Measurements from ENCODE around the gene KIF5A. TPM values are rescaled to one million over a fixed set of nuclear protein-coding genes. Genes with fewer than 3 reads are reported as not detected.
"Not testable (repeated sequence)": the region's sequence is repeated elsewhere in the genome, so short reads cannot be mapped to it uniquely, and the experiment has no call there.

Gene KIF5A
- total RNA-seq, 2 donors from 2014 or later, result 2.3 to 4.5 TPM

- Mint-ChIP-seq H3K27me3 (ENCODE audit: insufficient read depth) (no peaks in the 10 kb centered on the region), H3K36me3 (ENCODE audit: low read depth) (peaks cover 64% of the 10 kb centered on the region), H3K27ac (peak overlapping the region; percentile 79), H3K9me3 (no peaks in the 10 kb centered on the region), H3K4me1 (peaks cover 45% of the 10 kb centered on the region), H3K4me3 (no peak overlapping the region)
- Histone ChIP-seq H3K27ac (ENCODE audit: low read depth, low read length) (no peak overlapping the region), H3K9me3 (ENCODE audit: control insufficient read depth, low read length) (no peaks in the 10 kb centered on the region), H3K36me3 (ENCODE audit: control insufficient read depth, insufficient read depth, low read length) (peaks cover 69% of the 10 kb centered on the region), H3K9ac (ENCODE audit: extremely low read depth, low read length, poor library complexity, severe bottlenecking) (no peak overlapping the region), H3K4me3 (ENCODE audit: low read length) (no peak overlapping the region), H3K4me1 (ENCODE audit: control insufficient read depth, insufficient read depth, low read length) (peaks cover 14% of the 10 kb centered on the region), H3K27me3 (ENCODE audit: control insufficient read depth, insufficient read depth, low read length, poor library complexity, severe bottlenecking) (no peaks in the 10 kb centered on the region)
- DNase-seq, result no peak
- 90 to 97% methylated on average over 1 of the region's 1 CpG for WGBS, 2 experiments (ENCODE audit: insufficient coverage in 1 of 2, insufficient read length in 1 of 2)
- TF ChIP-seq, protein P1, sequence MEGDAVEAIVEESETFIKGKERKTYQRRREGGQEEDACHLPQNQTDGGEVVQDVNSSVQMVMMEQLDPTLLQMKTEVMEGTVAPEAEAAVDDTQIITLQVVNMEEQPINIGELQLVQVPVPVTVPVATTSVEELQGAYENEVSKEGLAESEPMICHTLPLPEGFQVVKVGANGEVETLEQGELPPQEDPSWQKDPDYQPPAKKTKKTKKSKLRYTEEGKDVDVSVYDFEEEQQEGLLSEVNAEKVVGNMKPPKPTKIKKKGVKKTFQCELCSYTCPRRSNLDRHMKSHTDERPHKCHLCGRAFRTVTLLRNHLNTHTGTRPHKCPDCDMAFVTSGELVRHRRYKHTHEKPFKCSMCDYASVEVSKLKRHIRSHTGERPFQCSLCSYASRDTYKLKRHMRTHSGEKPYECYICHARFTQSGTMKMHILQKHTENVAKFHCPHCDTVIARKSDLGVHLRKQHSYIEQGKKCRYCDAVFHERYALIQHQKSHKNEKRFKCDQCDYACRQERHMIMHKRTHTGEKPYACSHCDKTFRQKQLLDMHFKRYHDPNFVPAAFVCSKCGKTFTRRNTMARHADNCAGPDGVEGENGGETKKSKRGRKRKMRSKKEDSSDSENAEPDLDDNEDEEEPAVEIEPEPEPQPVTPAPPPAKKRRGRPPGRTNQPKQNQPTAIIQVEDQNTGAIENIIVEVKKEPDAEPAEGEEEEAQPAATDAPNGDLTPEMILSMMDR (conservative IDR thresholded peaks at IDR 0.05), result no peak
Observed at GRCh38 chr12:57517187-57517586, 32.7 kb upstream of the KIF5A start.

DNA sequence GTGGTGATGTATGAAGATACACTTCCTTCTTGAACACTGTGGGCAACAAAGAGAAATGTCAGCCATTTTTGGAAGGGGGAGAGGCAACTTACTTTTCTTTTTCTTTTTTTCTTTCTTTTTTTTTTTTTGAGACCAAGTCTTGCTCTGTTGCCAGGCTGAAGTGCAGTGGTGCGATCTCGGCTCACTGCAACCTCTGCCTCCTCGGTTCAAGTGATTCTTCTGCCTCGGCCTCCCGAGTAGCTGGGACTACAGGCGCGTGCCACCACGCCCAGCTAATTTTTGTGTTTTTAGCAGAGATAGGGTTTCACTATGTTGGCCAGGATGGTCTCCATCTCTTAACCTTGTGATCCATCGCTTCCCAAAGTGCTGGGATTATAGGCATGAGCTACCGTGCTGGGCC is 32.1 kb upstream of the KIF5A start:
- H3K27ac ChIP-seq (ENCODE audit: low read depth, low read length); H3K9me3 Mint-ChIP-seq; H3K27me3 Mint-ChIP-seq (ENCODE audit: insufficient read depth); H3K4me3 Mint-ChIP-seq; DNase-seq; H3K27me3 ChIP-seq (ENCODE audit: control insufficient read depth, insufficient read depth, low read length, poor library complexity, severe bottlenecking); H3K9me3 ChIP-seq (ENCODE audit: control insufficient read depth, low read length); H3K9ac ChIP-seq (ENCODE audit: extremely low read depth, low read length, poor library complexity, severe bottlenecking): not testable (repeated sequence)
- Histone ChIP-seq H3K36me3 (ENCODE audit: control insufficient read depth, insufficient read depth, low read length) (peaks cover 64% of the 10 kb centered on the region), H3K4me3 (ENCODE audit: low read length) (peak overlapping the region; percentile 96), H3K4me1 (ENCODE audit: control insufficient read depth, insufficient read depth, low read length) (peaks cover 14% of the 10 kb centered on the region)
- WGBS, 2 experiments (ENCODE audit: insufficient coverage in 1 of 2, insufficient read length in 1 of 2), result 92 to 94% methylated on average over 7 to 10 of the region's 10 CpGs
- H3K4me1 Mint-ChIP-seq, result peaks cover 45% of the 10 kb centered on the region
- H3K36me3 Mint-ChIP-seq (ENCODE audit: low read depth), result peaks cover 59% of the 10 kb centered on the region
- peak overlapping the region; percentile 79 for H3K27ac Mint-ChIP-seq

DNA sequence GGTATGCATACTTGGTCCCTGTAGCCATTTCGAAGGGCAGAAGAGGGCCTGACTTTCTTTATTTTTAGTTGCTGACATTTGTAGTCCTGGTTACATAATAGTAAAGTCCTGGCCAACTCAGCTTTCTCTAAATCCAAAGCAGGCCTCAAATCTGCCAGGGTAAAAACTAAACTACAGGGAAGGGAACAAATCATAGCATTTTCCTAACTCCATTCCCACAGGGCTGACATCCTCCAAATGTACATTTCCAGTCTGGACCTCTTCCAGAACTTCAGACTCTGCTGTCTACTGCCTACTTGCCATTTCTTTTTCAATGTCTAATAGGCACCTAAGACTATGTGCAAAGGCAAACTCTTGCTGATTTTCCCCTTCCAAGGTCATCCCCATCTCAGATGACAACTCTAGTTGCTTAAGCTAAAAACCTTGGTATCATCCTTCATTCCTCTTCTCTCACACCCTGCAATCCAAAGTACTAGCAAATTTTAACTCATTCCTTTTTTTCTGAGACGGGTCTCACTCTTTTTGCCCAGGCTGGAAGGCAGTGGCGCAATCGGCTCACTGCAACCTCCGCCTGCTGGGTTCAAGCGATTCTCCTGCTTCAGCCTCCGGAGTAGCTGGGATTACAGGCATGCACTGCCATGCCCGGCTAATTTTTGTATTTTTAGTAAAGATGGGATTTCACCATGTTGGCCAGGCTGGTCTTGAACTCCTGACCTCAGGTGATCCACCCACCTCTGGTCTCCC is 31.5 kb upstream of the KIF5A start:
- H3K9ac ChIP-seq (ENCODE audit: extremely low read depth, low read length, poor library complexity, severe bottlenecking), result peak overlapping the region; percentile 98
- H3K27ac ChIP-seq (ENCODE audit: low read depth, low read length), result no peak overlapping the region
- peaks cover 52% of the 10 kb centered on the region for H3K36me3 Mint-ChIP-seq (ENCODE audit: low read depth)
- H3K4me3 ChIP-seq (ENCODE audit: low read length), result peak overlapping the region; percentile 96
- peak overlapping the region; percentile 93 for H3K4me3 Mint-ChIP-seq
- TF ChIP-seq, protein P1 (conservative IDR thresholded peaks at IDR 0.05), result no peak
- H3K4me1 Mint-ChIP-seq, result peaks cover 48% of the 10 kb centered on the region
- H3K4me1 ChIP-seq (ENCODE audit: control insufficient read depth, insufficient read depth, low read length), result peaks cover 14% of the 10 kb centered on the region
- H3K9me3 ChIP-seq (ENCODE audit: control insufficient read depth, low read length), result no peaks in the 10 kb centered on the region
- 92 to 97% methylated on average over 6 to 8 of the region's 8 CpGs for WGBS, 2 experiments (ENCODE audit: insufficient coverage in 1 of 2, insufficient read length in 1 of 2)
- no peaks in the 10 kb centered on the region for H3K27me3 ChIP-seq (ENCODE audit: control insufficient read depth, insufficient read depth, low read length, poor library complexity, severe bottlenecking)
- H3K36me3 ChIP-seq (ENCODE audit: control insufficient read depth, insufficient read depth, low read length), result peaks cover 57% of the 10 kb centered on the region
- no peaks in the 10 kb centered on the region for H3K9me3 Mint-ChIP-seq
- H3K27ac Mint-ChIP-seq, result no peak overlapping the region
- no peak for DNase-seq
- no peaks in the 10 kb centered on the region for H3K27me3 Mint-ChIP-seq (ENCODE audit: insufficient read depth)

All from endodermal cell (in vitro differentiated cells).